NB4 (cell line): ENCODE measurements around the gene ARR3.

ENCODE experiments used
- MYC ChIP-seq: IDR thresholded peaks from 2 replicates; pipeline ENCODE4 v1.6.1; 2011; ENCODE audit warnings: low read depth, low read length
- POLR2A ChIP-seq: IDR thresholded peaks from 2 replicates; pipeline ENCODE4 v1.6.1; 2011; ENCODE audit warnings: mild to moderate bottlenecking; ENCODE audit not compliant: insufficient read length; ENCODE audit errors: extremely low read depth
- TF ChIP-seq, protein P1 (sequence below): IDR thresholded peaks from one replicate; pipeline ENCODE4 v1.5.1; 2012; ENCODE audit warnings: low read depth, low read length
- TF ChIP-seq, protein P2 (sequence below): IDR thresholded peaks from 2 replicates; pipeline ENCODE4 v1.6.1; 2011; ENCODE audit warnings: low read depth, low read length

DNA sequence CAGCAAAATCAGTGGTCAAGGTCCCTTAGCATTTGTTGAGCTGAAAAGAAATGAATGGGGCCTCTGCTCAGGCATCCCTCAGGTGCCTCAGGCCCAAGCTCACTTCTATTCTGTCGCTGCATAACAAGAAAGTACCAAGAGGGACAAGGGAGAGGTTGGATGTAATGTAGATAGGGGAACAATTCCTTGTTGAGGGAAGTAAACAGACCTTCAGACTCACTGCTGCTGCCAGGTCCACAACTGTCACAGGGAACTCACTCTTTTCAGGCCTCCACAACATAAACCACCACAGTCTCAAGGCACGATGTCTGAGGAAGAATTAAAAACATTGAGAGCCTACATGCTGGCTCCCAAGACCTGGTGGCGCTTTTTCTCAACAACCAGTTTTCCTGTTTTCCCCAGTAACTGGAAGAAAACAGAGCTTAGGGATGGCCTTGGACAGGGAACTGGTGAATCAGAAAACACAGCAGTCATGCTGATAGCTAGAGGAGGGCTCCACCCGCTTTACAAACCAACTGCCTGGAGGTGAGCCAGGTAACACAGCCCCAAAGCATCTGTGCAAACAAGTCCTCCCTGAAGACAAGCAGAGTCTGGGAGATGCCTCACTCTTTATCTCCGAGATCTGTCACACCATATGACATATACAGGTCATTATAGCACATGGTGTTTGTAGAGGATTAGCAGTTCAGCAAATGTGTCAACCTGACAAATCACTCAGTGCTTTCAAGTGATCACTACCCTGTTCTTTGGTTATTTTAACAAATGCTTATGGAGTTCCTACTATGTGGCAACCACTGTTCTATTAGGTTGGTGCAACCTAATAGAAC, 48.0 kb upstream of the ARR3 start:
- TF ChIP-seq, protein P1, sequence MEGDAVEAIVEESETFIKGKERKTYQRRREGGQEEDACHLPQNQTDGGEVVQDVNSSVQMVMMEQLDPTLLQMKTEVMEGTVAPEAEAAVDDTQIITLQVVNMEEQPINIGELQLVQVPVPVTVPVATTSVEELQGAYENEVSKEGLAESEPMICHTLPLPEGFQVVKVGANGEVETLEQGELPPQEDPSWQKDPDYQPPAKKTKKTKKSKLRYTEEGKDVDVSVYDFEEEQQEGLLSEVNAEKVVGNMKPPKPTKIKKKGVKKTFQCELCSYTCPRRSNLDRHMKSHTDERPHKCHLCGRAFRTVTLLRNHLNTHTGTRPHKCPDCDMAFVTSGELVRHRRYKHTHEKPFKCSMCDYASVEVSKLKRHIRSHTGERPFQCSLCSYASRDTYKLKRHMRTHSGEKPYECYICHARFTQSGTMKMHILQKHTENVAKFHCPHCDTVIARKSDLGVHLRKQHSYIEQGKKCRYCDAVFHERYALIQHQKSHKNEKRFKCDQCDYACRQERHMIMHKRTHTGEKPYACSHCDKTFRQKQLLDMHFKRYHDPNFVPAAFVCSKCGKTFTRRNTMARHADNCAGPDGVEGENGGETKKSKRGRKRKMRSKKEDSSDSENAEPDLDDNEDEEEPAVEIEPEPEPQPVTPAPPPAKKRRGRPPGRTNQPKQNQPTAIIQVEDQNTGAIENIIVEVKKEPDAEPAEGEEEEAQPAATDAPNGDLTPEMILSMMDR, result no peak
- TF ChIP-seq POLR2A (no peak), MYC (no peak)
- TF ChIP-seq, protein P2, sequence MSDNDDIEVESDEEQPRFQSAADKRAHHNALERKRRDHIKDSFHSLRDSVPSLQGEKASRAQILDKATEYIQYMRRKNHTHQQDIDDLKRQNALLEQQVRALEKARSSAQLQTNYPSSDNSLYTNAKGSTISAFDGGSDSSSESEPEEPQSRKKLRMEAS, result no peak
